Kasumi-1 (cell line): Measurements from ENCODE around the gene ACKR1.

Experiments used
- DNase-seq, 2 experiments: peaks; one replicate each; lab custom pipeline; 2025; lab: John Stamatoyannopoulos, UW

The ACKR1 gene, protein sequence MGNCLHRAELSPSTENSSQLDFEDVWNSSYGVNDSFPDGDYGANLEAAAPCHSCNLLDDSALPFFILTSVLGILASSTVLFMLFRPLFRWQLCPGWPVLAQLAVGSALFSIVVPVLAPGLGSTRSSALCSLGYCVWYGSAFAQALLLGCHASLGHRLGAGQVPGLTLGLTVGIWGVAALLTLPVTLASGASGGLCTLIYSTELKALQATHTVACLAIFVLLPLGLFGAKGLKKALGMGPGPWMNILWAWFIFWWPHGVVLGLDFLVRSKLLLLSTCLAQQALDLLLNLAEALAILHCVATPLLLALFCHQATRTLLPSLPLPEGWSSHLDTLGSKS

DNA sequence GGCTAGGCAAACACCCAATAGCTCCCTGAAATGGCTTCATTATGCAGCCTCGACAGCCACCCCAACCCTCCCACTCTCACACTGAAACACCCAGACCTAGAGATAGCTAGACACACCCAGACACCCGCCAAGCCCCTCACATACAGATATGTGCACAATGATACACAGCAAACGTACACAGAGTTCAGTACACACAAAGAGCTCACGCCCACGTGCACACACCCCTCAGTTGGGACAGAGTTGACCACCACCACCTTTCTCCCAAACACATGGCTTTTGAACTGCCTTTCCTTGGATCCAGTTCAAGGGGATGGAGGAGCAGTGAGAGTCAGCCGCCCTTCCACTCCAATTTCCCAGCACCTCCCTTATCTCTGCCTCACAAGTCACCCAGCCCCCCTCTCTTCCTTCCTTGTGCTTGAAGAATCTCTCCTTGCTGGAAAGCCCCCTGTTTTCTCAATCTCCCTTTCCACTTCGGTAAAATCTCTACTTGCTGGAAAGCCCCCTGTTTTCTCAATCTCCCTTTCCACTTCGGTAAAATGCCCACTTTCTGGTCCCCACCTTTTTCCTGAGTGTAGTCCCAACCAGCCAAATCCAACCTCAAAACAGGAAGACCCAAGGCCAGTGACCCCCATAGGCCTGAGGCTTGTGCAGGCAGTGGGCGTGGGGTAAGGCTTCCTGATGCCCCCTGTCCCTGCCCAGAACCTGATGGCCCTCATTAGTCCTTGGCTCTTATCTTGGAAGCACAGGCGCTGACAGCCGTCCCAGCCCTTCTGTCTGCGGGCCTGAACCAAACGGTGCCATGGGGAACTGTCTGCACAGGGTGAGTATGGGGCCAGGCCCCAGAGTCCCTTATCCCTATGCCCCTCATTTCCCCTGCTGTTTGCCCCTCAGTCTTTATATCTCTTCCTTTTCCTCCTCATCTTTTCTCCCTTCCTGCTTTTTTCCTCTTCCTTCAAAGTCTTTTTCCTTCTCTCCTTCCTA, at the start of gene ACKR1:
Gene ACKR1, plus strand, starts transcription at position 715 of the 981 bp plus-strand sequence. Its CDS starts 85 bp downstream, at position 800.
- no peak for DNase-seq

DNA sequence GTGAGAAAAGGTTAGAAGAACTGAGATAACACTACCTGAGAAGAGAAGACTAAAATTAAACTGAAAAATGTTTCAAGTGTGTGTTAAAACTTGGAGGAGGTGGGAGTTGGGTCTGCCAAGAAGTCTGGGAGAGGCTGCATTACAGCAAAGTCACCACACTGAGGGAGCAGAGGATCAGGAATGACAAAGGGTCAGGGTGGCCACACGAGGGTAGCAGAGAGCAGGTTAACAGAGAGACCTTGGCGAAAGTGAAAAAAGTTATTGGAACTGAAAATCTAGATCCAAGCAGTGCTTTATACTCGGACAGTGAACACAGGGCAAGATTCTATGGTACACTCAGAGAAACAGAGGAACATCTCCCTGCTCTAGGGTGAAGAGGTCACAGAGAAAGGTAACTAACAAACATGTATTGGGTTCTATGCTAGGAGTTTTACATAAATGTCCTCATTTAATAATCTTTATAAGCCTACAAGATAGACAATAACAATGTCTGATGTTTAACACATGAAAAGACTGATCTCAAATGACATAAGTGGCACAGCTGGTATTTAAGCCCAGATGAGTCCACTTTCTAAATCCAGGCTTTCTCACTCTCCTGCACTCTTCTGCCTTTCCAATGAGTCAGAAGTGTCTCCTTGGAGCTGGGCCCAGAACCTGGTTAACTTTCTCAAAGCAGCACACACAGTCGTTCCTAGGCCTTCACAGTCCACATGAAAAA, 43.5 kb upstream of the ACKR1 start:
- DNase-seq, result peak; percentile 85 to 95

DNA sequence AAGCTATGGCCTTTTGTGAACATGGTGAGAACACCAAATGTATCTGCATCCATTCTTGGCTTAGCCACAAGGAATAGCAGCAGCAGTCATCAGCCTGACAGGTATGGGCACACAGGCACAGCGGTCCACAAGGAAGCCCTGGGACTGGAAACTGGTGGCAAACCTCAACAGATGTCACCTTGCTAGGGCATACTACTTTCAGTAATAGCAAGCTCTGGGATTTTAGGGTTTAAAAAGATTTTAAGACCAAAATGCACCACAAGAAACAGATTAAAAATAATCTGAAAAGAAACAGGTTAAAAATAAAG, 43.0 kb upstream of the ACKR1 start:
- no peak for DNase-seq

DNA sequence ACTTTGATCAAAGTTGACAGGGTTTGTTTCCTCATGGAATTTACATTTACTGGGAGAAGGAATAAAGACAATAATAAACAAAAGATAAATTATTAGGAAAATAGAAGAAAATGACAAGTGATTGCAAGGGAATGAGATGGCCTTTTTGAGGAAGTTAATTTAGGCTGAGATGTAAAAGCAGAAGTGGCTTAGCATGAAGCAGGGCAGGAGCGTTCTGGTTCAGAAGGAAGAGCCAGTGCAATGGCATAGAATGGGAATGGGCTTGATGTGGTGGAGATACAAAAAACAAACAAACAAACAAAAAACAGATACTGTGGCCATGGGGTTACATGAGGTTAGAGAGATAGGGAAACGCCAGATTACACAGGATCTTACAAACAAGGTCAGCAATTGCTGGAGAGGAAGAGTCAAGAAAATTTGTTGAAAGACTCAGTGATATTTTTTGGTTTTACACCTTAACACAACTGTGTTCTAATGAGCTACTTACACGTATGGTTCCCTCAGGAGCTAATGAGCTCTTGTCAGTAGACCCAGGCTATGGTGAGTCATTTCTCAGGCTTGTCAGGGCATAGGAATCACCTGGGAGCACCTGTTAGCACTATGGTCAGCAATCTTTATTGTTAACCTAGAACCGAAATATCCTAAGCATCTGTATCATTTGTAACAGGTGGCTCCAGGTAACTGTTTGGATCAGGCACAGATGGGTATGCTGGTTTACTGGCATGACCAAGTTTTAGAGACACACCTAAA, 42.0 kb upstream of the ACKR1 start:
- peak; percentile 47 to 69 for DNase-seq

DNA sequence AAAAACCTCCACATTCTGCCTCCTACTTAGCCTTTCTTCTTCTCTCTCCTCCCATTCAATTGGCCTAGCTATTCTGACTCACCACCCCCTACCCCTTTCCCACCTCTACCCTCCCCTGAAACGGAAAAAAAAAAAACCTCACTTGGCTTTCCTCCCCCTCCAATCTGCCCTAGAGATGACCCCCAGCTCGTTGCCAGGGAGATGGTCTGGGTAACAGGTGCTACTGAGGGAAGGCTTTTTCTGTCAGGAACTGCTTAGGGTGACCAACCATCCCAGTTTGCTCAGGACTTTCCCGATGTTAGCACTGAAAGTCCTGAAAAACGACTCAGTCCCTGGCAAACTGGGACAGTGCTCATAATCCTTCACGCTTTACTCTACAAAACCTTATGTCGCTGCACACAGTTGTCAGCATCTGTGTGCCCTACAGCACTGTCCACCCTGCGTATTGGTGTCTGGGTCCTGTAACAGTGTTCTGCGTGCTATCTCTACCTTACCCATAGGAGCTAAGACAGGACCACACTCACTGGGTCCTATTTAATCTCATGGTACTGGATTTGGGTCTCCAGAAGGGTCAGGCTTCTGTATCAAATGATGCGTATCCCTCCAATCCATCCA, 41.0 kb upstream of the ACKR1 start:
- DNase-seq, result no peak

DNA sequence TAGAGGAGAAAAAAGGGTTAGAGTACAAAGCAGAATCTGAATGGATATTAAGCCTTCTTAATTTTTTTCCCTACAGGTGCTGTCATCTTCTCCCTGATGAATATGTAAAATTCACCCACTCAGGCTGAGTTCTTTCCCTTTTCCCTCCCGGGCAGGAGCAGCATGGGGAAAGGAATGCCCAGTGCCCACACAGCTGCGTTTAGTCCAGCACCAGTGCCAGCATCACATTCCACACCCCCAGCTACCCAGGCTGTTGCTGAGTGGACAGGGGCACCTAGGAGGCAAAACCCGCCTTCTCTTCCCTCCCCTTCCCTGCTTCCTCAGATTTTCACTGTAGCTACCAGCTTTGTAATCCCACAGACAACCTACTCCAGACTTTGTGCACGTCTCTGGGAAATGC, 36.6 kb upstream of the ACKR1 start:
- no peak for DNase-seq

DNA sequence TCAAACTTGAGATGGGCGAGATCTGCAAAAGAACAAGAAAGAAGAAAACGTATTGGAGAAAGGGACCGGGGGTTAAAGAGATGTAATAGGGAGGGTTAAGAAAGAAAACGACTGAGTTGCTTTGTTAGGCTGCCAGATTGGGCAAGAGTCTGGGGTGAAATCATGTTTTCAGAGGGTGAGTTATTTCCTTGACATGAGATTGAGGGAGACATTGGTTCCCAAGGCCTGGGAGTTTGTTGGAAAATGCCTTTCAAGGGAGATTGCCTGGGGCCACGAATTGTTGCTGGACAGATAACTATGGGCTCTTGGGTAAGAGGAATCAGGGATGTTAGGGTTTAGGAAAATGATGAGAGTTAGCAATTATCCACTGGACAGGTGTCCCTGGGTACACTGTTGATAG, 34.0 kb upstream of the ACKR1 start:
- DNase-seq, result no peak

DNA sequence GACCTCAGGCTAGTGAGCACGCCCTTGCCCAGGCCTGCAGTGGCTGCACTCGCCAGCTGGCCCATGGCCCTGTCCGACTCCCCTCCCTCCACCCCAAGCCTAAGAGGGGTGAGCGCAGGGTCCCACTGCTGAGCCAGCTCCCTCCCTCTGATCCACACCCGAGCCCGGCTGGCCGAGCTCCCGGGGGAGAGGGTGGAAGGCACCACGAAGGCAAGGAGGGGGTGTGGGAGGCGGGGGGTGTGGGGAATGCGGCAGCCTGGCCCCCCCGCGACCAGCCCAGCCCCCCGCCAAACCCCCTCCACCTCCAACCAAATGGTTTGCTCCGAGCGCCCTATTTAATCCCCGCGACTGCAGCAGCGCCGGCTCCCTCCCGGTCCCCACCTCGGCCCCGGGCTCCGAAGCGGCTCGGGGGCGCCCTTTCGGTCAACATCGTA, 33.4 kb upstream of the ACKR1 start, which contains the start of gene CADM3:
Gene CADM3, plus strand, starts transcription at position 362 of the 434 bp plus-strand sequence. CDS start 151 bp downstream, outside the sequence.
- DNase-seq, result no peak

DNA sequence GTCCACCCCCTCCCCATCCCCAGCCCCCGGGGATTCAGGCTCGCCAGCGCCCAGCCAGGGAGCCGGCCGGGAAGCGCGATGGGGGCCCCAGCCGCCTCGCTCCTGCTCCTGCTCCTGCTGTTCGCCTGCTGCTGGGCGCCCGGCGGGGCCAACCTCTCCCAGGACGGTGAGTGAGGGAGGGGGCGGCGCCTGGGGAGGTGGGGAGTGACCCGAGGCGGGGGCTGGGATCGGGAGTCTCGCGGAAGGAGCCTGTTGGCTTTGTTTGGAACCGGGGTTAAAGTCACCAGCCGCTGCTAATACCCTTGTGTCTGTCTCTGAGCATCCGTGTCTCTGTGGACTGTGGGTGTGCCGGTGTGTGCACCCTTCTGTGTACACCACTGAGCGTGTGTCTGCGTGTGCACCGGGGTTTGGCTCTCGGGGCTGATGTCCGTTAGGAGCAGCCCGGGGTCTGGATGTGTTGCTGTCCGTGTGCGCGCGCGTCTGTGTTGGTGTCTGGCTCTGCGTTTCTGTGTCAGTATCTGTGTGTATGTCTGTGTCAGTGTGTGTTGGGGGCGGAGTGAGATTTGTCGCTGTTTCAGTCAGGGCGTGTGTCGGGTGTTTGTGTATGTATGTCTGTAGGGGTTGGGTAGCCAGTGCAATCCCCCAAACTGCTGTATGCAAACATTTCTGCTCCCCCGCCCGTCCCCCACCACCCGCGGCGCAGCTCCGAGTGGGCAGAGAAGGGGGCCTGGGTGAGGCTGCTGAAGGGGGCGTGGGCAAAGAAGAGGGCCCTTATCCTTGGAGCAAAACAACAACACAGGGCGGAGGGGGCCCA, 32.8 kb upstream of the ACKR1 start:
- DNase-seq, result no peak

DNA sequence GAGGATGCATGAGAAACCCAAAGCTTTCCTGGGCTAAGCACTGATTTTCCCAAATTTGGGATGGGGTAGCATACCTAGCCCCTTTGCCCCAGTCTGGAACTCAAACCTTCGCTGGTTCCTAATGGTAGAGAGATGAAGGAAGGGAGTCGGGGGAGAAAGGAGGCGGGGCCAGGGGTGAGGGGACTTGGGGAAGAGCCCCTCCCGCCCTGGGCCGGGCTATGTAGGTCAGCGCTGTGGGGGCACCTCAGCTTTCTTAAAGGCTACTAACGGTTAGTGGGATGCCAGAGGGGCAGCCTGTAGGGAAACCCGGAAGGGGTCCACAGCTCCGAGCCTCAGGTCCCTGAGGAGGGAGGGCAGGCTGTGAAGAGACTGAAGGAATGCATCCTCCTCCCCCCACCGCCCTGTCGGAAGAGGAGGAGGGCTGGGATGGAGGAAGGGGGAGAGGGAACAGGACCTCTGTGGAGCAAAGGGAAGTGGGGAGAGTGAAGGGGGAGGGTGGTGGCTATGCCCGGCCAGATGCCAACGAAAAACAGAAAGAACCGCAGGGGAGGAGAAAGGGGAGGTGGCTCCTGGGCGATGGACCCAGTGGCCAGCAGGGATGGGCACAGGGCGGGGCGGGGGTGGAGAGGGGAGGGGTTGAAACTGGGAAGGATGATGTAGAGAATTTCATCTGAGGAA, 31.9 kb upstream of the ACKR1 start:
- DNase-seq, result no peak

DNA sequence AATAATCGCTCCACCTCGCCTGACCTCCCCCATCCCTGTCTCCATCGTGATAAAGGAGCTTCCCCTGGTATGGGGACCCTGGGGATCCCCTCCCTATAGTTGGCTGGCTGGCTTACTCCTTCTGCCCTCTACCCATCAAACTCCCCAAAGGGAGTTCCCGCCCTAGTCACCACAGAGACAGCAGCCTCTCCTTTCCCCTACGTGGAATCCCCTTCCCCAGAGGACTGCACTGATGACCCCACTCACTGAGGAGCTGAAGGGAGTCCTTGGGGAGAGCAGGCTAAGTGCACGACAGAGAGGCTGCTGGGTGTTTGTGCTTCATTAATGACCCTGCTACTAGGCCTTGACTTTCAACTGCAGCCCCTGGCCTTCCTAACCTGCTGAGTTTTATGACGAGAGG, 31.4 kb upstream of the ACKR1 start:
- DNase-seq, result no peak

DNA sequence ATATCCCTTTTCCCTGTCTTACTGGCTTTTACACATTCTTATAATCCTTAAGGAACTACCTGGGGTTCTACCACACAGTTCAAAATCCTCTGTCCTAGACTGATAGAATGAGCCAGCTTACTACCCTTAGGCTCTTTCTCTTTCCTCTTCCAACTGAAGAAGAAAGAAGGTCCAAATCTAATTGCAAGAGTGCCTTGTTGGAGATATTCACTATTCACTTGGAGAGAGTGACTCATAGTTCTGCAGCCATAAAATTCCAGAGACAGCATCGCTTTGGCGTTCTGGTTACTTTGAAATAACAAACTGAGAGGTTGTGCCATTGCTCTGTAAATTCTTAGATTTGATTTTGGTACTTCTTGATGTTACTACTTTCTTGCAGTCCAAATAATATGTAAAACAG, 29.1 kb upstream of the ACKR1 start:
- no peak for DNase-seq

DNA sequence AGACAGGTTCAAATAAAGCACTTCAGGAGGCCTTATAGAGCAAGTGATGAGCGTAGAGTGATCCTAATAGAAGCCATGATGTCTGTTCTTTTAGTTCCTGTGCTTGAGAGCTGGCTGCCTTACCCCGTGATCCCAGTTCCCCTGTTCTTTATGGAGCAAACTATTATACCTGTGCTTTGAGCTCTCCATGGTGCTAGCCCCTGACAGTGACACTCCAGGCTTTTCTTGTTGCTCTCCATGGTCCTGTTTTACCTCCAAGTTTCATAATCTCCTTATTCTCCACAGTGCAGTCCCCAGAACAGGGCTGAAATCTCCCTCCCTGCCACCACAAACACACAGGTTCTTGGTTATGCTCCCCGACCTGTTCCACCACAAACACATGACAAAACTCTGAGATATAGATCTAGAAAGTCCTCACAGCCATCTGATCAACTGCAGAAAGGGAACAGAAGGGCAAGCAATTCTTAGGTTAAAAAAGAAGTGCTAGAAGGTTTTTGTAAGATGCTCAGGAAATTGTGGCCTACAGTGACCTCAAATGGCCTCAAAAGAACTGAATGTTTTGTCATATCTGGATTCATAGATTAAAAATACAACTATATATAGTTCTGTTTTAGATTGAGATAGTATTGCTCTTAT, 27.3 kb upstream of the ACKR1 start:
- DNase-seq, result peak; percentile 79 to 88

DNA sequence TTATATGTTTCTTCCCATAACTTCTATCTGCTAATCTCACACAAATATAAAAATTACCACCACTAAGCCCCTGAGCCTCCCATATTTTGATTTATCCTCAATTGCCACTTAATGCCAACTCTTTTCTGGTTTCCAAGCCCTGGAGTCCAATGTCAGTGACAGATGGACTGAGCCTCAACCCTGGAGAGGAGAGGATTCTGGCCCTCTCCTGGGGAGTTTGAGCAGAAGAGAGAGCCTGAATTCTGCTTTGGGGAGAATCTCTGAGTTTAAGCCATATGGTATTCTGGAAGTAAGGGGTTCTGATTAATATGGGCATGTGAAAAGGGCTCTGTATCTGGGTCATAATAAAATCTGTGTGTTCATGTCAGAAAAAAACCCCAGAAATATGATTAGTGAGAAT, 24.8 kb upstream of the ACKR1 start:
- DNase-seq, result no peak

DNA sequence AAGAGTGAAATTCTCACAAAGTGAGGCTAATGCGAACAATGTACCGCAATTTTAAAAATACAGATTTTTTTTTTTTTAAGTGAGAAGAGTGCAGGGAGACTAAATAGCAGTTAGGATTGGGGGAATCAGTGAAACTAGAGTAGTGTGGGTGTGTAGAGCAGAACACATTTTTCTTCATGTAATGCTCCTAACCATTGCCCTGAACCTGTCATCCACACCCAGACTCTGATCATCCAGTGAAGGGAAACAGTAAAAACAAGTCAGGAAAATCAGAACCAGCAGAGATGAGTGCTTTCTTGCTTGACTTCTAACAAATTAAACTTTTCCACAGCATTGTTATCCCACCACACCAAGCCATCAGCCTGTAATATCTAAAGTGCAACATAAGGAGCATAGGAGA, 24.2 kb upstream of the ACKR1 start:
- no peak for DNase-seq

DNA sequence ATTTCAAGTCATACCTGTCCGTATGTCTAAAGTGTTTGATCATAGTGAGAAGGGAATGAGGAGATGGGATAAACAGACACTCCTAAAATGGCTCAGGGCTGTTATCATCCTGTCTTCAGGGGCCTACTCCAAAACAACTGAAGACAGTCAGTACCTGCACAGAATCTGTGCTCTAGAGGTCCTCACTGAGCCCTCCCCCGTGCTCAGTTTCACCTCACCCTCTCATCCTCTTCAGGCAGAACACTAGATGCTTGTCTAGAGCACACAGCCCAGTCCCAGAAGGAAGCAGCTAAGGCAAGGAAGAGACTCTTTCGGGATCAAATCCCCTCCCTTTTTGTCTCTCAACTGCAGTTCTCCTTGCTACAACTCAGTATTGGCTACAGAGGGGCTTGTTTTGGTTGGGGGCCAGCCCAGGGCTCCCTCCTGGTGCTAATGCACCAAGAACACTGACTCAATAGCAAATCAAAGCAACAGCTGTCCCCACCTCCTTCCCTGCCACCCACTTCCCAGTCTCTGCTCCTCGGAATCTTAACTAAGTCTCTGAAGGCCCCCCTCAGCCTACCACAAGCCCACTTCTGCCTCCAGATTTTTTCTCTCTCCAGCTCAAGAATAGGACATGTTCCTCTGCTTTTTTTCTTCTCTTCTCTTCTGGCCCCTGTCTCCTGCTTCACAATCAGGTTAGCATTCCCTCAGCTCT, 23.2 kb upstream of the ACKR1 start:
- DNase-seq, result no peak

DNA sequence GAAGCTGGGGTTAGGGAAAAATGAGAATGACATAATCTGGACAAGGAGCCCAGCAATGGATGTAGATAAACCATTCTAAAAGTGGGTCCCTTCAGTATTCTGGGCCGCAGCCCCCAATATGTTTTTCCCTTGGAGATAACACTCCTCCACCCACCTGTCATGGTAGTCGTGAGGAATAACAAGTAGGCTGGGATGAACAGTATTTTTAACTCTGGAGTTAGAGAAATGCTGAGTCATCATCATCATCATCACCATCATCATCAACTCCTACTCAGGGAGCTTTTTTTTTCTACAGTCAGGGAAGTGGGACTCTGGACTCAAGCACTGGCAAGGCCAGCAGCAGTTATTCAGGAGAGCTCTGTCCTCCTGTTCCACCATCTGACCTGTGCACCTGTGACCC, 20.5 kb upstream of the ACKR1 start:
- no peak for DNase-seq

DNA sequence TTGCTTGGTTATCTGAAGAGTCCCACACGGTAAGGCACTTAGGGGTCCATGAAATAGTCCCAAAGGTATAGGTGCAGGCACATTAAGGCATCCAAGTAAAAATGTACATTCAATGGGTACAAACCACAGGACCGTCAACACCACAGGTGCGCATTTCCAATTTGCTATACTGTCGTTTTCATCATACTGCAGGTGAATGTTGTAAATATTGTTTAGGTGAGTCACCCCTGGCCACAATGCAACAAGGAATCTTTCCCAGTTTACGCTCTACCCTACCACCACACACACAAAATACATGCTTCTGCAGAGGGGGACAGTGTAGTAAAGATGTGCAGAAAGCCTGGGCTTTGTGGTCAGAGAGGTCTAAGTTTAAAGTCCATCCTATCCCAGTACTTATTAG, 19.6 kb upstream of the ACKR1 start:
- DNase-seq, result no peak

DNA sequence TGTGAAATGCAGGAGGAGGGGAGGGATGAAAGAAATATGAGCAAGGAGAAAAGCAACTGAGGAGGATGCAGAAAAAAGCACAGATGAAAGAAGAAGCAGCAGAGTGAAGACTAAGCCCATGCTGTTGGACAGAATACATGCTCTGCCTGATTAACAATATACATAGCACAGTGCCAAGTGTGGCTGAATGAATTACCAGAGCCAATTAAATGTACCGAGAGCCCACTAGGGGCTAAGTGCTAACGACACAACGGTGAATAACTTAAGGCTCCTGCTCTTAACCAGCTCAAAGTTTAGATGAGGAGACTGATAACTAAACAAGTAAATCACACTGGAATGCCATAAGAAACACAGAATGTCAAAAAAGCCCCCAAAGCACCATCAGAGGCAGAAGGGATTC, 17.6 kb upstream of the ACKR1 start:
- DNase-seq, result no peak
